Uterus (tissue), 2 donors: ENCODE results near the gene ADSS1.

Source experiments
- POLR2A ChIP-seq, 2 donors: fragments of 450-650 bp; IDR thresholded peaks; one replicate each; pipeline ENCODE4 v1.6.1; 2016; ENCODE audit warnings: antibody characterized with exemption in 2 of 2, mild to moderate bottlenecking in 1 of 2, moderate library complexity in 1 of 2
- TF ChIP-seq, protein P1 (sequence below), 4 experiments: fragments of 200-600 bp in 2 of 4; fragments of 450-650 bp in 2 of 4; sonication (generic) in 2 of 4; IDR thresholded peaks; one replicate each; pipeline ENCODE4 v1.5.1; 2016 to 2019; ENCODE audit warnings: antibody characterized with exemption in 4 of 4, mild to moderate bottlenecking in 2 of 4, moderate library complexity in 1 of 4

DNA sequence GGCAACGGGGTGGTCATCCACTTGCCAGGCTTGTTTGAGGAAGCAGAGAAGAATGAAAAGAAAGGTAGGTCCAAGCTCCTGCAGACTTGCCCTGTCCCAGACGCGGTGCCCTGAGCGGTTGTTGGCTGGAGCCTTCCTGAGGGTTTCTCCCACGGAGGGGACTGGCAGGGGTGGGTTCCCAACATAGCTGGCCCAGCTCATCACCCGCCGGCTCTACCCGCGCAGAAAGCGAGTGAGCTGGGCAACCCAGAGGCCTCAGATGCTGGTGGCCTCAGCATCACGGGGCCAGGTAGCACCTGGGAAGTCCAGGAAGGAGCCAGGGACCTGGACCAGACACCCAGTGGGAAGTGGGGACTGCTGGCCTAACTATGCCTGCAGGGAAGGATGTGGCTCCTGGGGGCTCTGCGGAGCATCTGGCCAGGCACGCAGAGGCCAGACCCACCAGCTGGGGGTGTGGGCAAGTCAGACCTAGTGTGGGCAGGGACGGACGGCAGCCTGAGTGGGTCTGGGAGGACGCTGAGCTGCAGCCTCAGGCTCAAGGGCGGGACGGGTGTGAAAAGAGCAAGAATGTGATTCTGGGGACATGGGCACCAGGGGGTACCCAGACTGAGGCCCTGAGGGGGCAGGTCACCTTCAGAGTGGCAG is 14.5 kb downstream of the ADSS1 start:
- TF ChIP-seq, protein P1, sequence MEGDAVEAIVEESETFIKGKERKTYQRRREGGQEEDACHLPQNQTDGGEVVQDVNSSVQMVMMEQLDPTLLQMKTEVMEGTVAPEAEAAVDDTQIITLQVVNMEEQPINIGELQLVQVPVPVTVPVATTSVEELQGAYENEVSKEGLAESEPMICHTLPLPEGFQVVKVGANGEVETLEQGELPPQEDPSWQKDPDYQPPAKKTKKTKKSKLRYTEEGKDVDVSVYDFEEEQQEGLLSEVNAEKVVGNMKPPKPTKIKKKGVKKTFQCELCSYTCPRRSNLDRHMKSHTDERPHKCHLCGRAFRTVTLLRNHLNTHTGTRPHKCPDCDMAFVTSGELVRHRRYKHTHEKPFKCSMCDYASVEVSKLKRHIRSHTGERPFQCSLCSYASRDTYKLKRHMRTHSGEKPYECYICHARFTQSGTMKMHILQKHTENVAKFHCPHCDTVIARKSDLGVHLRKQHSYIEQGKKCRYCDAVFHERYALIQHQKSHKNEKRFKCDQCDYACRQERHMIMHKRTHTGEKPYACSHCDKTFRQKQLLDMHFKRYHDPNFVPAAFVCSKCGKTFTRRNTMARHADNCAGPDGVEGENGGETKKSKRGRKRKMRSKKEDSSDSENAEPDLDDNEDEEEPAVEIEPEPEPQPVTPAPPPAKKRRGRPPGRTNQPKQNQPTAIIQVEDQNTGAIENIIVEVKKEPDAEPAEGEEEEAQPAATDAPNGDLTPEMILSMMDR (IDR thresholded peaks at IDR 0.05) = no peak
- no peak for TF ChIP-seq POLR2A (IDR thresholded peaks at IDR 0.05)
